ENCODE data around the gene GDAP1L1.

DNA sequence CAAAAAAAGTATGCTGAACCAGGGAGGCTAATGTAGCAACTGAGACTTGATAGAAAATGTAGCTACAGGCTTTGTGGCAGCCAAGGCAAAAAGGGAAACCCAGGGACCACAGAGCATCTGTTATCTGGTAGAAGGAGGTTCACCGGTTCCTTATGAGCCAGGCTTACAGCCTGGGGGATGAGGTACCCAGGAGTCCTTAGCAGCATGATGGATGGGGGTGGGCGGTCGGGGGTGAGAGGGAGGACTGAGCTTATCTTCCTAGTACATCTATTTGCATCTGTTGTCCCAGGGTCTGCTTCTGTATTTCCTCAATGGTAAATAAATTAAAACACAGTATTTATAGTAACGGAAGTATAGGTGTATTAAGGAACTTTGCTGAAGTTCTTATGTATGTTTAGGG is 1.1 kb upstream of the GDAP1L1 start:
- TF ChIP-seq POLR2AphosphoS5 (IDR thresholded peaks at IDR 0.05; ENCODE audit: borderline replicate concordance, low read depth, low read length) (no peak), EZH2 (IDR thresholded peaks at IDR 0.05) (no peak)

Data from SK-N-MC (cell line).